Measurements from ENCODE around the gene LRP5.

GRCh38 chr11:68406324-68407313, 94.2 kb downstream of the LRP5 start:
- TF ChIP-seq POLR2AphosphoS5 (IDR thresholded peaks at IDR 0.05; ENCODE audit: low read depth, low read length): no peak
- no peak for TF ChIP-seq CTCF (IDR thresholded peaks at IDR 0.05 in 2 of 3, conservative IDR thresholded peaks at IDR 0.05 in 1 of 3; ENCODE audit: borderline replicate concordance in 1 of 3, insufficient read depth in 1 of 3, low read depth in 2 of 3, low read length in 2 of 3)

All from HCT116 (cell line).